LNCaP clone FGC (cell line): ENCODE results near the gene SLU7.

Experiments used
- DNase-seq: peaks from one replicate; pipeline ENCODE4 v3.0.0-alpha.2; 2011; ENCODE audit warnings: low read depth
- H3K4me3 ChIP-seq: 2 replicates; pipeline ENCODE4 v1.5.1; 2011; ENCODE audit warnings: mild to moderate bottlenecking, low read depth, low read length, control low read depth
- CTCF ChIP-seq: IDR thresholded peaks from 2 replicates; pipeline ENCODE4 v1.5.1; 2012; ENCODE audit warnings: mild to moderate bottlenecking; ENCODE audit not compliant: control insufficient read depth, insufficient read depth; ENCODE audit errors: extremely low read depth

The SLU7 gene

GRCh38 chr5:160367885-160368284, 51.0 kb downstream of the SLU7 start:
- no peak for DNase-seq

GRCh38 chr5:160367261-160367660, 51.6 kb downstream of the SLU7 start:
- no peak for DNase-seq
- H3K4me3 ChIP-seq, result no peak overlapping the region
- TF ChIP-seq CTCF, result no peak

More at GRCh38 chr5:160367885-160368284, 51.0 kb downstream of the SLU7 start:
- H3K4me3 ChIP-seq, result no peak overlapping the region
- TF ChIP-seq CTCF, result no peak

- DNase-seq, result no peak
- H3K4me3 ChIP-seq, result no peak overlapping the region
- TF ChIP-seq CTCF, result no peak
These were observed 52.7 kb downstream of the SLU7 start for GRCh38 chr5:160366230-160366629.

- TF ChIP-seq CTCF, result no peak
- no peak for DNase-seq
- H3K4me3 ChIP-seq, result no peak overlapping the region
These were observed 55.1 kb downstream of the SLU7 start for GRCh38 chr5:160363660-160364395.

- no peak for DNase-seq
- H3K4me3 ChIP-seq, result no peak overlapping the region
- TF ChIP-seq CTCF, result no peak
These were observed 55.7 kb downstream of the SLU7 start for GRCh38 chr5:160363211-160363610.

GRCh38 chr5:160361624-160362228, 57.2 kb downstream of the SLU7 start:
- no peak overlapping the region for H3K4me3 ChIP-seq
- no peak for TF ChIP-seq CTCF
- no peak for DNase-seq
